Measurements from ENCODE around the gene SIRPD.
"Not testable (repeated sequence)": the region's sequence is repeated elsewhere in the genome, so short reads cannot be mapped to it uniquely, and the experiment has no call there.

SIRPD gene

GRCh38 chr20:1499528-1500420 lies 57.7 kb downstream of the SIRPD start:
- Histone ChIP-seq H3K9me3 (ENCODE audit: insufficient read depth, low read depth, low read length) (peaks cover 5% of the 10 kb centered on the region; the same call in 1 of the 2 replicates), H2AFZ (ENCODE audit: low read length) (no peak overlapping the region), H3K27me3 (ENCODE audit: insufficient read depth, low read length, poor library complexity, severe bottlenecking) (peaks cover 13% of the 10 kb centered on the region), H3K36me3 (ENCODE audit: insufficient read depth, low read length) (no peaks in the 10 kb centered on the region), H4K20me1 (ENCODE audit: insufficient read depth, low read length, poor library complexity, severe bottlenecking) (no peaks in the 10 kb centered on the region), H3K9ac (ENCODE audit: low read depth, low read length, poor library complexity, severe bottlenecking) (no peak overlapping the region), H3K4me2 (ENCODE audit: low read depth, low read length, poor library complexity, severe bottlenecking) (no peak overlapping the region), H3K9me2 (replicated peaks; ENCODE audit: low read depth, low read length) (no peaks in the 10 kb centered on the region), H3F3A (ENCODE audit: low read depth) (no peaks in the 10 kb centered on the region), H3K4me1 (ENCODE audit: insufficient read depth, low read length, poor library complexity, severe bottlenecking) (peaks cover 2% of the 10 kb centered on the region), H3K79me2 (ENCODE audit: insufficient read depth, low read length) (no peaks in the 10 kb centered on the region), H3K4me3 (ENCODE audit: low read length, poor library complexity, severe bottlenecking) (no peak overlapping the region)
- TF ChIP-seq CTCF (conservative IDR thresholded peaks at IDR 0.05; ENCODE audit: low read length): no peak
- TF ChIP-seq EZH2phosphoT487 (IDR thresholded peaks at IDR 0.05; ENCODE audit: borderline replicate concordance): no peak

GRCh38 chr20:1497371-1497770 lies 60.1 kb downstream of the SIRPD start:
- not testable (repeated sequence) for H3K4me3 ChIP-seq (ENCODE audit: low read length, poor library complexity, severe bottlenecking); H3K9me3 ChIP-seq (ENCODE audit: insufficient read depth, low read depth, low read length); H2AFZ ChIP-seq (ENCODE audit: low read length); H3F3A ChIP-seq (ENCODE audit: low read depth); H4K20me1 ChIP-seq (ENCODE audit: insufficient read depth, low read length, poor library complexity, severe bottlenecking); H3K9ac ChIP-seq (ENCODE audit: low read depth, low read length, poor library complexity, severe bottlenecking); H3K36me3 ChIP-seq (ENCODE audit: insufficient read depth, low read length); H3K79me2 ChIP-seq (ENCODE audit: insufficient read depth, low read length); H3K9me2 ChIP-seq (replicated peaks; ENCODE audit: low read depth, low read length); H3K4me2 ChIP-seq (ENCODE audit: low read depth, low read length, poor library complexity, severe bottlenecking)
- Histone ChIP-seq H3K4me1 (ENCODE audit: insufficient read depth, low read length, poor library complexity, severe bottlenecking) (peaks cover 22% of the 10 kb centered on the region), H3K27me3 (ENCODE audit: insufficient read depth, low read length, poor library complexity, severe bottlenecking) (peaks cover 13% of the 10 kb centered on the region)

GRCh38 chr20:1496930-1497329 lies 60.6 kb downstream of the SIRPD start:
- H3K9ac ChIP-seq (ENCODE audit: low read depth, low read length, poor library complexity, severe bottlenecking): no peak overlapping the region
- no peaks in the 10 kb centered on the region for H3K36me3 ChIP-seq (ENCODE audit: insufficient read depth, low read length)
- peaks cover 13% of the 10 kb centered on the region for H3K27me3 ChIP-seq (ENCODE audit: insufficient read depth, low read length, poor library complexity, severe bottlenecking)
- no peak overlapping the region for H3K4me2 ChIP-seq (ENCODE audit: low read depth, low read length, poor library complexity, severe bottlenecking)
- no peaks in the 10 kb centered on the region for H3K9me2 ChIP-seq (replicated peaks; ENCODE audit: low read depth, low read length)
- H4K20me1 ChIP-seq (ENCODE audit: insufficient read depth, low read length, poor library complexity, severe bottlenecking): no peaks in the 10 kb centered on the region
- H3K4me1 ChIP-seq (ENCODE audit: insufficient read depth, low read length, poor library complexity, severe bottlenecking): peaks cover 26% of the 10 kb centered on the region
- no peak for TF ChIP-seq EZH2phosphoT487 (IDR thresholded peaks at IDR 0.05; ENCODE audit: borderline replicate concordance)
- no peak for TF ChIP-seq CTCF (conservative IDR thresholded peaks at IDR 0.05; ENCODE audit: low read length)
- no peak overlapping the region for H3K4me3 ChIP-seq (ENCODE audit: low read length, poor library complexity, severe bottlenecking)
- H3F3A ChIP-seq (ENCODE audit: low read depth): no peaks in the 10 kb centered on the region
- H2AFZ ChIP-seq (ENCODE audit: low read length): no peak overlapping the region
- peaks cover 1% of the 10 kb centered on the region; the same call in 1 of the 2 replicates for H3K9me3 ChIP-seq (ENCODE audit: insufficient read depth, low read depth, low read length)
- no peaks in the 10 kb centered on the region for H3K79me2 ChIP-seq (ENCODE audit: insufficient read depth, low read length)

GRCh38 chr20:1494436-1494835 lies 63.1 kb downstream of the SIRPD start:
- no peaks in the 10 kb centered on the region for H3K27me3 ChIP-seq (ENCODE audit: insufficient read depth, low read length, poor library complexity, severe bottlenecking)
- H3K4me3 ChIP-seq (ENCODE audit: low read length, poor library complexity, severe bottlenecking): no peak overlapping the region
- H3K9me2 ChIP-seq (replicated peaks; ENCODE audit: low read depth, low read length): no peaks in the 10 kb centered on the region
- H3K4me1 ChIP-seq (ENCODE audit: insufficient read depth, low read length, poor library complexity, severe bottlenecking): peaks cover 37% of the 10 kb centered on the region
- TF ChIP-seq EZH2phosphoT487 (IDR thresholded peaks at IDR 0.05; ENCODE audit: borderline replicate concordance): no peak
- TF ChIP-seq CTCF (conservative IDR thresholded peaks at IDR 0.05; ENCODE audit: low read length): no peak
- H3F3A ChIP-seq (ENCODE audit: low read depth): no peaks in the 10 kb centered on the region
- no peaks in the 10 kb centered on the region for H3K79me2 ChIP-seq (ENCODE audit: insufficient read depth, low read length)
- no peak overlapping the region for H2AFZ ChIP-seq (ENCODE audit: low read length)
- H3K9me3 ChIP-seq (ENCODE audit: insufficient read depth, low read depth, low read length): no peaks in the 10 kb centered on the region
- no peaks in the 10 kb centered on the region for H4K20me1 ChIP-seq (ENCODE audit: insufficient read depth, low read length, poor library complexity, severe bottlenecking)
- H3K9ac ChIP-seq (ENCODE audit: low read depth, low read length, poor library complexity, severe bottlenecking): no peak overlapping the region
- peak overlapping the region; percentile 16 for H3K4me2 ChIP-seq (ENCODE audit: low read depth, low read length, poor library complexity, severe bottlenecking)
- H3K36me3 ChIP-seq (ENCODE audit: insufficient read depth, low read length): no peaks in the 10 kb centered on the region

Data from Loucy (cell line).